HG03520 (cell line): ENCODE data around the gene OCA2.
A peak's percentile ranks its signal among the peaks of the same experiment; 100 is the strongest.

ENCODE experiments used
- ATAC-seq: cut with Tn5 transposase; IDR thresholded peaks from one replicate; pipeline ENCODE4 v1.9.1; 2021; ENCODE audit warnings: mild to moderate bottlenecking, moderate library complexity; ENCODE audit not compliant: unreplicated experiment

The OCA2 gene

GRCh38 chr15:28105793-28106192 is 6.7 kb upstream of the OCA2 start:
- ATAC-seq = no peak

- ATAC-seq = no peak
Measured at GRCh38 chr15:28105224-28105791, 6.2 kb upstream of the OCA2 start.

- ATAC-seq = no peak
Measured at GRCh38 chr15:28104326-28104725, 5.2 kb upstream of the OCA2 start.

- no peak for ATAC-seq
Measured at GRCh38 chr15:28103831-28104230, 4.7 kb upstream of the OCA2 start.

- ATAC-seq = no peak
Measured at GRCh38 chr15:28101983-28102441, 2.9 kb upstream of the OCA2 start.

- ATAC-seq = no peak
Measured at GRCh38 chr15:28101201-28101600, 2.1 kb upstream of the OCA2 start.

- no peak for ATAC-seq
Measured at GRCh38 chr15:28100516-28101195, 1.5 kb upstream of the OCA2 start.

- ATAC-seq = no peak
Measured at GRCh38 chr15:28099555-28100140, 533 bp upstream of the OCA2 start.

GRCh38 chr15:28098360-28098765 is 752 bp downstream of the OCA2 start:
- ATAC-seq = no peak

GRCh38 chr15:28097656-28098359 is 1.3 kb downstream of the OCA2 start:
- no peak for ATAC-seq

GRCh38 chr15:28096670-28097431 is 2.3 kb downstream of the OCA2 start:
- ATAC-seq = no peak

GRCh38 chr15:28096411-28096669 is 2.8 kb downstream of the OCA2 start:
- ATAC-seq = peak; percentile 3

GRCh38 chr15:28094732-28095521 is 4.2 kb downstream of the OCA2 start:
- no peak for ATAC-seq

GRCh38 chr15:28093752-28094535 is 5.2 kb downstream of the OCA2 start:
- ATAC-seq = no peak

GRCh38 chr15:28091313-28091712 is 7.8 kb downstream of the OCA2 start:
- ATAC-seq = no peak

GRCh38 chr15:28086175-28086703 is 12.9 kb downstream of the OCA2 start:
- ATAC-seq = peak; percentile 91

- ATAC-seq = no peak
Measured at GRCh38 chr15:28085489-28086174, 13.5 kb downstream of the OCA2 start.

GRCh38 chr15:28084547-28084946 is 14.6 kb downstream of the OCA2 start:
- no peak for ATAC-seq
